Measurements from ENCODE around the gene IP6K2.

- no peak for TF ChIP-seq CTCF (IDR thresholded peaks at IDR 0.05)
- no peak for TF ChIP-seq POLR2A (IDR thresholded peaks at IDR 0.05)
Observed at GRCh38 chr3:48685293-48685602, 31.8 kb downstream of the IP6K2 start.
